Vagina (tissue), 2 donors: ENCODE measurements around the gene PBX1. TPM values are rescaled to one million over a fixed set of nuclear protein-coding genes. Genes with fewer than 3 reads are reported as not detected.

Source experiments
- DNase-seq, 2 donors: peaks; one replicate each; pipeline ENCODE4 v3.0.0-alpha.2; 2017; ENCODE audit errors: extremely low spot score in 2 of 2
- H3K27ac ChIP-seq: fragments of 200-600 bp; sonication (generic); one replicate; pipeline ENCODE4 v1.5.1; 2019
- H3K27me3 ChIP-seq: fragments of 200-600 bp; sonication (generic); one replicate; pipeline ENCODE4 v1.5.1; 2019
- H3K36me3 ChIP-seq, 2 donors: fragments of 200-600 bp; sonication (generic); one replicate each; pipeline ENCODE4 v1.5.1; 2017 to 2019
- H3K4me1 ChIP-seq: fragments of 200-600 bp; sonication (generic); one replicate; pipeline ENCODE4 v1.5.1; 2019
- H3K4me3 ChIP-seq, 2 donors: fragments of 200-600 bp; sonication (generic); 1 replicate in 1 of 2; 2 replicates in 1 of 2; pipeline ENCODE4 v1.5.1; 2016 to 2019
- H3K9me3 ChIP-seq: fragments of 200-600 bp; sonication (generic); one replicate; pipeline ENCODE4 v1.5.1; 2019
- POLR2A ChIP-seq, 2 donors: fragments of 450-650 bp; IDR thresholded peaks; one replicate each; pipeline ENCODE4 v1.6.1; 2017; ENCODE audit warnings: antibody characterized with exemption in 2 of 2, mild to moderate bottlenecking in 2 of 2, moderate library complexity in 2 of 2
- POLR2AphosphoS5 ChIP-seq, 2 donors: sonication (generic); formaldehyde crosslinking; IDR thresholded peaks; one replicate each; pipeline ENCODE4 v1.9.0; 2017; ENCODE audit warnings: antibody characterized with exemption in 2 of 2, mild to moderate bottlenecking in 2 of 2, low read depth in 1 of 2; ENCODE audit not compliant: insufficient read depth in 1 of 2
- intact Hi-C: fragments of 100-400 bp; cut with DNase I; formaldehyde crosslinking; loops from one replicate; pipeline ENCODE4 v1.15.1; 2023
- total RNA-seq: library from RNA; depleted of rRNA; stranded (reverse); fragments of >200 nt; gene quantifications from one replicate; pipeline ENCODE4 v1.2.3, GENCODE V29; 2016
- TF ChIP-seq, protein P1 (sequence below), 3 experiments: fragments of 450-650 bp in 2 of 3; fragments of 200-600 bp in 1 of 3; sonication (generic) in 1 of 3; IDR thresholded peaks; one replicate each; pipeline ENCODE4 v1.5.1; 2017 to 2019; ENCODE audit warnings: antibody characterized with exemption in 3 of 3, mild to moderate bottlenecking in 2 of 3, moderate library complexity in 2 of 3

The PBX1 gene
- total RNA-seq, 1 donor from 2014 or later = 69.0 TPM

DNA sequence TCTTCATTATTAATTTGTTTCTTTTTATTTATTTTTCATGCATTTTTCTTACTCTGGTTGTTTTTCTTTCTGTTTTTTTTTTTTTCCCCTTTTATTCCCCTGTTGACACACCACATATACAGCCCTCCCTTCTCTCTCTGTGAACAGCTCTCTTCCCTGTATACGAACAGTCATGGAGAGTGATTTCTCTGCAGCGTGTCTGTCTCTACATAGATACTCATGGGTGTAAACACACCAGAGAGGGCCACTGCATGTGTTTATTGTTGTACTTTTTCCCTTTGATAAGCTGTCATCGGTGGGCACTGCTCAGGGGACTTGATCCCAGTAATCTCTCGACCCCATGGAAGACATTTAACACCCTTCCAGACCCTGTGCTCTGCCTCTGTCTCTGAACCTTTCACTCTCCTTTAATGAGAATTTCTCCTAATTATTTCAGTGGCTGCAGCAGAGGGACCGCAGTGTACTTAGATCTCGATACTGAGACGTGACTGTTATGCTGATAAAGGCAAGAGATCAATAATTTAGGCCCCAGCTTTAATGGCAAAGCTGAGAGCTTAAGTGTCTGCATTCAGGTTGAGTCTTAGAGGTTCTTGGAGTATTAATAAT is 113.1 kb downstream of the PBX1 start:
- Histone ChIP-seq H3K27ac (no peak overlapping the region), H3K4me3 (no peak overlapping the region), H3K9me3 (no peaks in the 10 kb centered on the region), H3K36me3 (no peaks in the 10 kb centered on the region), H3K27me3 (no peaks in the 10 kb centered on the region), H3K4me1 (peaks cover 80% of the 10 kb centered on the region)
- TF ChIP-seq, protein P1, sequence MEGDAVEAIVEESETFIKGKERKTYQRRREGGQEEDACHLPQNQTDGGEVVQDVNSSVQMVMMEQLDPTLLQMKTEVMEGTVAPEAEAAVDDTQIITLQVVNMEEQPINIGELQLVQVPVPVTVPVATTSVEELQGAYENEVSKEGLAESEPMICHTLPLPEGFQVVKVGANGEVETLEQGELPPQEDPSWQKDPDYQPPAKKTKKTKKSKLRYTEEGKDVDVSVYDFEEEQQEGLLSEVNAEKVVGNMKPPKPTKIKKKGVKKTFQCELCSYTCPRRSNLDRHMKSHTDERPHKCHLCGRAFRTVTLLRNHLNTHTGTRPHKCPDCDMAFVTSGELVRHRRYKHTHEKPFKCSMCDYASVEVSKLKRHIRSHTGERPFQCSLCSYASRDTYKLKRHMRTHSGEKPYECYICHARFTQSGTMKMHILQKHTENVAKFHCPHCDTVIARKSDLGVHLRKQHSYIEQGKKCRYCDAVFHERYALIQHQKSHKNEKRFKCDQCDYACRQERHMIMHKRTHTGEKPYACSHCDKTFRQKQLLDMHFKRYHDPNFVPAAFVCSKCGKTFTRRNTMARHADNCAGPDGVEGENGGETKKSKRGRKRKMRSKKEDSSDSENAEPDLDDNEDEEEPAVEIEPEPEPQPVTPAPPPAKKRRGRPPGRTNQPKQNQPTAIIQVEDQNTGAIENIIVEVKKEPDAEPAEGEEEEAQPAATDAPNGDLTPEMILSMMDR (IDR thresholded peaks at IDR 0.05) = no peak
- no peak for TF ChIP-seq POLR2AphosphoS5 (IDR thresholded peaks at IDR 0.05; ENCODE audit: insufficient read depth in 1 of 2, low read depth in 1 of 2)
- TF ChIP-seq POLR2A (IDR thresholded peaks at IDR 0.05) = no peak
- intact Hi-C loops = no loop called here
- no peak for DNase-seq

DNA sequence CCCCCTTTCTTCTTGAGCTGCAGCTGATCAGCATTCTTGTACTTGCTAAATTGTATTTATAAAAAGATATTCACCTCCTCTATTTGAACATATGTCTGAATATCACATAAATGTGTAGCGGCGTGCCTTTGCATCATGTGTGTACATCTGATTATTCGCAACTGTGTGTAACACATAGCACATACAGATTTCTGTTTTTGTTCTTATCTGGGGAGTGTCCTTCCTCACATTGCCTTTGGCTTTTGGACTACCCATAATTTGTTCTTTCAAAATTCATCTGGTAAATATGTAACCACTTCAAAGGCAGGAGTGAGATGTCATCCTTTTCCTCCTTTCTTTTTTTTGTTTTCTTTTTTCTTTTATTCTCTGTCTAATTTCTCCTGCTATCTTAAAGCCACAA is 113.6 kb downstream of the PBX1 start:
- Histone ChIP-seq H3K4me3 (no peak overlapping the region), H3K27ac (no peak overlapping the region), H3K4me1 (peaks cover 78% of the 10 kb centered on the region), H3K9me3 (no peaks in the 10 kb centered on the region), H3K36me3 (no peaks in the 10 kb centered on the region), H3K27me3 (no peaks in the 10 kb centered on the region)
- intact Hi-C loops = no loop called here
- no peak for DNase-seq
- TF ChIP-seq POLR2AphosphoS5 (IDR thresholded peaks at IDR 0.05; ENCODE audit: insufficient read depth in 1 of 2, low read depth in 1 of 2) (no peak), POLR2A (IDR thresholded peaks at IDR 0.05) (no peak)
- TF ChIP-seq, protein P1 (IDR thresholded peaks at IDR 0.05) = no peak

DNA sequence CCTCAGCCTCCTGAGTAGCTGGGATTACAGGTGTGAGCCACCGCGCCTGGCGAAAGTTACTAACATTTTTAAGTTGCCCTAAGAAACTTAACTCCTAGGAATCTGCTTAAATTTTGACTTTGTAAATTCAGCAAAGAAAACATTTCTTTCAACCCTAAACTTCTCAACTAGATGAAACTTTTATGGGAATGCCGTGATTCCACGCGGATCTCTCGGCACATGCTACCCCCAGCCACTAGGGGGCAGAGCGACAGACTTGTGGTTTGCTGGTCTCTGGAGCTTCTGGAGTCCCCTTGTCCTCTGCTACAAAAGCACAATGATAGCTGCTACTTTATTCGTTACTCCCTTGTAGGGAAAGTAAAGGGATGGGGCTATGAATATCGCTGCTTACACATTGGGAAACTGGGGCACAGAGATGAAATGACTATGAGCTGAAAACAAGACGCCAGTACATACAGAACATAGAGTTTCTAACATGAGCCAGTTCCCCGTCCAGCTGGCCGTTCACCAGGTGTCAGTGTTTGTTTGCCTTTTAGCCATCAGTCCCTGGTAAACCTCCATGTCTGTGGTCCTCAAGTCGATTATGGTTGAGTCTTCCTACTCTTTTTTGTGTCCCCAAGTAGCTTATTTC is 114.7 kb downstream of the PBX1 start:
- intact Hi-C loops = no loop called here
- no peak overlapping the region for H3K27ac ChIP-seq
- H3K4me1 ChIP-seq = peaks cover 77% of the 10 kb centered on the region

DNA sequence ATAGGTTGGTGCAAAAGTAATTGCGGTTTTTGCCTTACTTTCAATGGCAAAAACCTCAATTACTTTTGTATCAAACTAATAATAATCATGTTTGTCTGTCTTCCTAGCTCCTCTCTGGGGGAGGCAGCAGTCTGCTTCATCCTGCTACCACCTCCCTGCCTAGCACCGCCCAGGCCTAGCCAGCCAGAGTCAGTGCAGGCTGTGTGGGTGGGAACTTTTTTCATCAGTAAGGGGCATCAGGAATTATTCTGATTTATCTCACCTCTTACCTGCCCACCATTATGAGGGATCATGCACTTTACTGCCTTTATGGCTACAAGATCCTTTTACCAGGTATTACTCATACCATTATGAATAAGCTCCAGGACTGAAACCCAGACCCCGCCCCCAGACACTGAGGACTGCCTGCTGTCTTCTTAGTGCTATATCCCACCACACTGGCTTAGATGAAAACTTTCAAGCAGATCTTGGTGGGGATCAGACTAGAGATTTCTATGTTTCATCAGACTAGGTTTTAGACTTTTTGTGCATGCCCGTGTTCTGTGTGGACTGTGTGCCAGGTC is 116.4 kb downstream of the PBX1 start:
- no peak for TF ChIP-seq POLR2AphosphoS5 (IDR thresholded peaks at IDR 0.05; ENCODE audit: insufficient read depth in 1 of 2, low read depth in 1 of 2)
- no peak for TF ChIP-seq POLR2A (IDR thresholded peaks at IDR 0.05)
- TF ChIP-seq, protein P1 (IDR thresholded peaks at IDR 0.05) = no peak
- Histone ChIP-seq H3K4me1 (peaks cover 59% of the 10 kb centered on the region), H3K36me3 (no peaks in the 10 kb centered on the region), H3K27me3 (no peaks in the 10 kb centered on the region), H3K9me3 (no peaks in the 10 kb centered on the region), H3K27ac (no peak overlapping the region), H3K4me3 (no peak overlapping the region)
- intact Hi-C loops = no loop called here
- DNase-seq = no peak

More for the DNA sequence above, 114.7 kb downstream of the PBX1 start:
- Histone ChIP-seq H3K27me3 (no peaks in the 10 kb centered on the region), H3K36me3 (no peaks in the 10 kb centered on the region), H3K9me3 (no peaks in the 10 kb centered on the region), H3K4me3 (no peak overlapping the region)
- no peak for TF ChIP-seq POLR2AphosphoS5 (IDR thresholded peaks at IDR 0.05; ENCODE audit: insufficient read depth in 1 of 2, low read depth in 1 of 2)
- TF ChIP-seq, protein P1 (IDR thresholded peaks at IDR 0.05) = peak in 1 of 3 experiments; percentile 8
- no peak for DNase-seq
